PFSK-1 (cell line): ENCODE results near the gene TIMMDC1.

Experiments
- FOXP2 ChIP-seq: optimal IDR thresholded peaks from 2 replicates; pipeline ENCODE3; 2011; ENCODE audit warnings: borderline replicate concordance, control low read depth, inconsistent platforms; ENCODE audit not compliant: insufficient read depth; ENCODE audit errors: extremely low read length, extremely low read depth
- POLR2AphosphoS5 ChIP-seq: IDR thresholded peaks from 2 replicates; pipeline ENCODE4 v1.6.1; 2012; ENCODE audit warnings: low read depth, mild to moderate bottlenecking, control low read depth, low read length, moderate library complexity
- REST ChIP-seq, 2 experiments: IDR thresholded peaks; 2 replicates each; pipeline versions ENCODE4 v1.6.1 to v1.8.0; 2011 to 2012; ENCODE audit warnings: low read depth in 2 of 2, low read length in 2 of 2, control low read depth in 1 of 2, inconsistent platforms in 1 of 2, mild to moderate bottlenecking in 1 of 2, moderate library complexity in 1 of 2; ENCODE audit not compliant: insufficient read depth in 1 of 2
- SIN3A ChIP-seq: IDR thresholded peaks from 2 replicates; pipeline ENCODE4 v1.6.1; 2012; ENCODE audit warnings: mild to moderate bottlenecking, low read length, moderate library complexity, borderline replicate concordance; ENCODE audit not compliant: insufficient read depth
- TAF1 ChIP-seq: IDR thresholded peaks from 2 replicates; pipeline ENCODE4 v1.6.1; 2012; ENCODE audit warnings: low read length, control low read depth, borderline replicate concordance; ENCODE audit not compliant: insufficient read depth

The TIMMDC1 gene

GRCh38 chr3:119557877-119558269, 59.5 kb downstream of the TIMMDC1 start:
- no peak for TF ChIP-seq REST (IDR thresholded peaks at IDR 0.05; ENCODE audit: insufficient read depth in 1 of 2, low read depth in 2 of 2, low read length in 2 of 2)
- no peak for TF ChIP-seq SIN3A
- no peak for TF ChIP-seq POLR2AphosphoS5
- no peak for TF ChIP-seq FOXP2
- TF ChIP-seq TAF1: no peak

- no peak for TF ChIP-seq TAF1
- no peak for TF ChIP-seq REST (IDR thresholded peaks at IDR 0.05; ENCODE audit: insufficient read depth in 1 of 2, low read depth in 2 of 2, low read length in 2 of 2)
- no peak for TF ChIP-seq FOXP2
- TF ChIP-seq POLR2AphosphoS5: no peak
- no peak for TF ChIP-seq SIN3A
Observed at GRCh38 chr3:119558626-119559317, 60.4 kb downstream of the TIMMDC1 start.

GRCh38 chr3:119559441-119559963, 61.2 kb downstream of the TIMMDC1 start, which contains the start of gene CD80:
TSS of gene CD80 (minus strand) at chr3:119559614. CDS start at chr3:119557728, 1,886 bp downstream.
- no peak for TF ChIP-seq POLR2AphosphoS5
- no peak for TF ChIP-seq TAF1
- no peak for TF ChIP-seq FOXP2
- TF ChIP-seq SIN3A: no peak
- TF ChIP-seq REST (IDR thresholded peaks at IDR 0.05; ENCODE audit: insufficient read depth in 1 of 2, low read depth in 2 of 2, low read length in 2 of 2): no peak

GRCh38 chr3:119560160-119560559, 61.8 kb downstream of the TIMMDC1 start:
- TF ChIP-seq FOXP2 (no peak), POLR2AphosphoS5 (no peak), REST (IDR thresholded peaks at IDR 0.05; ENCODE audit: insufficient read depth in 1 of 2, low read depth in 2 of 2, low read length in 2 of 2) (no peak), SIN3A (no peak), TAF1 (no peak)
